Muscle of arm (tissue), 14 donors: ENCODE measurements around the gene DBNDD1. TPM values are rescaled to one million over a fixed set of nuclear protein-coding genes. Genes with fewer than 3 reads are reported as not detected.
"Not testable (repeated sequence)": the region's sequence is repeated elsewhere in the genome, so short reads cannot be mapped to it uniquely, and the experiment has no call there.

Experiments
- DNase-seq: peaks from one replicate; pipeline ENCODE4 v3.0.0-alpha.2; 2013
- long read RNA-seq, 11 donors: transcript quantifications; one replicate each; lab custom pipeline, GENCODE V29; 2026
- polyA plus RNA-seq, 12 donors: library from polyadenylated mRNA; unstranded; fragments of 120-200 nt; gene quantifications; one replicate each; pipeline ENCODE4 v1.2.1, GENCODE V29; 2013; ENCODE audit not compliant: insufficient read length in 12 of 12

The DBNDD1 gene, protein sequence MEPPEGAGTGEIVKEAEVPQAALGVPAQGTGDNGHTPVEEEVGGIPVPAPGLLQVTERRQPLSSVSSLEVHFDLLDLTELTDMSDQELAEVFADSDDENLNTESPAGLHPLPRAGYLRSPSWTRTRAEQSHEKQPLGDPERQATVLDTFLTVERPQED
- 10 to 100 TPM in 2 of 12 donors, 1 to 10 TPM in 9, not detected in 1; 5.1 to 13.4 (median 8.9) TPM for polyA plus RNA-seq
- long read RNA-seq, donor 1, transcript DBNDD1-207 (1 exons, 2,889 nt): major isoform, 9 of 12 reads
- long read RNA-seq, donor 1, partial matches to known transcripts: 0 of 12 reads
- long read RNA-seq, donor 1, other reads (novel, unspliced or antisense): 0 of 12 reads
- long read RNA-seq, donor 2, transcript DBNDD1-207 (1 exons, 2,889 nt): major isoform, 6 of 13 reads
- long read RNA-seq, donor 2, transcript DBNDD1-201 (4 exons, 2,079 nt): minor isoform, 5 of 13 reads
- long read RNA-seq, donor 2, partial matches to known transcripts: 0 of 13 reads
- long read RNA-seq, donor 2, other reads (novel, unspliced or antisense): 0 of 13 reads
- long read RNA-seq, donor 3, partial matches to known transcripts: 0 of 5 reads
- long read RNA-seq, donor 3, other reads (novel, unspliced or antisense): 0 of 5 reads
- long read RNA-seq, donor 4, transcript DBNDD1-201 (4 exons, 2,079 nt): major isoform, 6 of 10 reads
- long read RNA-seq, donor 4, partial matches to known transcripts: 0 of 10 reads
- long read RNA-seq, donor 4, other reads (novel, unspliced or antisense): 0 of 10 reads
- long read RNA-seq, donor 5, partial matches to known transcripts: 0 of 7 reads
- long read RNA-seq, donor 5, other reads (novel, unspliced or antisense): 0 of 7 reads
- long read RNA-seq, donor 6, partial matches to known transcripts: 0 of 4 reads
- long read RNA-seq, donor 6, other reads (novel, unspliced or antisense): 0 of 4 reads
- long read RNA-seq, donor 7, partial matches to known transcripts: 0 of 2 reads
- long read RNA-seq, donor 7, other reads (novel, unspliced or antisense): 0 of 2 reads
- long read RNA-seq, donor 8, transcript DBNDD1-201 (4 exons, 2,079 nt): major isoform, 5 of 9 reads
- long read RNA-seq, donor 8, partial matches to known transcripts: 0 of 9 reads
- long read RNA-seq, donor 8, other reads (novel, unspliced or antisense): 0 of 9 reads
- long read RNA-seq, donor 9, partial matches to known transcripts: 0 of 5 reads
- long read RNA-seq, donor 9, other reads (novel, unspliced or antisense): 0 of 5 reads
- long read RNA-seq, donor 10, partial matches to known transcripts: 0 of 3 reads
- long read RNA-seq, donor 10, other reads (novel, unspliced or antisense): 0 of 3 reads
- long read RNA-seq, donor 11, transcript DBNDD1-201 (4 exons, 2,079 nt): major isoform, 6 of 8 reads
- long read RNA-seq, donor 11, partial matches to known transcripts: 0 of 8 reads
- long read RNA-seq, donor 11, other reads (novel, unspliced or antisense): 0 of 8 reads

DNA sequence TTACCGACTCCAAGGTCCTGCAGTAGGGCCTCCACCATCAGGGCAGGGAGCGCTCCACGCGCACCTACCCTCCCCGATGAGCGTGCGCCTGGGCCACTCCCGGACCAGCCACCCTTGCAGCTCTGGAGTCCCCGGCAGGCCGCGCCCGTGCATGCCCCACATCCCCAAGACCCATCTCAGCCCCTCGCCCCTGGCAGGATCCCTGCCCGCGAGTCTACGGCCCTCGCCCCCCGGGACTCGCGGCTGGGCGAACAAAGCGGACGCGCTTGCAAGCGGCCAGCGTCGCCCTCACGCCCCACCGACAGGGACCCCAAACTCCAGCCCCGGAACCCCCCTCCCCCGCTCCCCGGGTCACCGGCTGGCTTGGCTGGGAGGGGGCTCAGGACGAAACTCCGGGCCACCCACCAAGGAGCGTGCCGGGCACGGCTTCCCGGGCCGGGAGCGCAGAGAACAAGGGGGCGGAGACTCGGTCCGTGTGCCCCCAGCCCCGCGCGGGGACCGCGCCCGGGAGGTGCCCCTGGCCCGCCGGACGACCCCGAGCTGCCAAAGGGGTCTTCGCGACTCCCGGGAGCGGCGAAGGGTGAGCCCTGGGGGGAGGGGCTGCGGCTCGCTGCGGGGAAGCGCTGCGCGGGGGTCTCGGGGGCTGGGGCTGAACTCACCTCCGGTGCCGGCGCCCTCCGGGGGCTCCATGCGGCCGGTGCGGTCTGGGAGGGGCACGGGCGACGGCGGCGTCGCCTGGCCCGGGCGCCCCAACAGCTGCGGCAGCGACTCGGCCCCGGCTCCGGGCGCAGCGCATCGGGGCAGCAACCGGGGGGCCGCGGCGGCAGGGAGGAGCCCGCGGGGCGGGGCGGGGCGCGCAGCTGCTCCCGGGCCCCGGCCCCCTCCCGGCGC is at the start of gene DBNDD1:
TSS of gene DBNDD1 (minus strand) at position 805 of the 891 bp plus-strand sequence. CDS start at position 690, 115 bp downstream.
- DNase-seq: no peak

DNA sequence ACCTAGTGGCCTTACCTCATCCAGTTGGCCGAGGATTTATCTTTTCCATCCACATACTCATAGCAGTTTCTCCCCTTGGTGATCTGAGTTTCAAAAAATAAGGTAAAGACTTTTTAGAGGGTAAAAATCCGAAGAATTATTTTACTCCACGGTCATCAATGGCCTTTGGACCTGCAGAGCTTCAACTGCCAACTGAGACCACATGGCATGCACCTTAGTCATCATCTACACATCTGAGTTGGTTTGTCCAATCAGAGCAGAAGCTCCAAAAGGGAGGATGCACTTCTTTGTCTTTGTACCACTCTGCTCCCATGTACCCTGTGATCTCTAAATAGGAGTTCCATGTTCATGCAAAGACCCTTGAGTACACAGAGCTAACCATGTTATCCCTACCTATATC is 42.2 kb upstream of the DBNDD1 start:
- DNase-seq: no peak

DNA sequence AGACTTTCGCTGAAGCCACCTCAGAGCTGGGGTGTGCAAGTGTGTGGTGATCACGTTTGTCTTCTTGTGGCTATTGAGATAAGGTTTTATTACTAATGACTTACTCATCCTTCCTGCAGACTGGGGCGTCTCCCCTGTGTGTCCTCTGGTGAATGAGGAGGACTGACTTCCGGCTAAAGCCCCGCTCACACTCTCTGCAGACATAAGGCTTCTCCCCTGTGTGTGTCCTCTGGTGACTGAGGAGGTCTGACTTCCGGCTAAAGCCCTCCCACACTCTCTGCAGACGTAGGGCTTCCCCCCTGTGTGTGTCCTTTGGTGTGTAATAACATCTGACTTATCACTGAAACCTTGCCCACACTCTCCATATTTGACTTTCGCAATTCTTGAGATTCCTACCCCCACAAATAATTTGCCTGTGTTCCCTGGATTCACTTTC is 38.5 kb upstream of the DBNDD1 start:
- DNase-seq: no peak

DNA sequence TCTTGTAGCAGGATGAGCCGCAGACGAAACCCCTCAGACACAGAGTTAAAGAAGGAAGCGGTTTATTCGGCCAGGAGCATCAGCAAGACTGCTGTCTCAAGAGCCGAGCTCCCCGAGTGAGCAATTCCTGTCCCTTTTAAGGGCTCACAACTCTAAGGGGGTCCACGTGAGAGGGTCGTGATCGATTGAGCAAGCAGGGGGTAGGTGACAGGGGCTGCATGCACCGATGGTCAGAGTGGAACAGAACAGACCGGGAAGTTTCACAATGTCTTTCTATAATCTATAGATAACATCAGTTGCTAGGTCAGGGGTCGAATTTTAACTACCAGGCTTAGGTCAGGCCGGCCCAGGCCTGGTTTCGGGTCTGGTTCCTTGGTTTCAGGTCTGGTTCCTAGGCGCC is 37.3 kb upstream of the DBNDD1 start:
- DNase-seq: not testable (repeated sequence)

DNA sequence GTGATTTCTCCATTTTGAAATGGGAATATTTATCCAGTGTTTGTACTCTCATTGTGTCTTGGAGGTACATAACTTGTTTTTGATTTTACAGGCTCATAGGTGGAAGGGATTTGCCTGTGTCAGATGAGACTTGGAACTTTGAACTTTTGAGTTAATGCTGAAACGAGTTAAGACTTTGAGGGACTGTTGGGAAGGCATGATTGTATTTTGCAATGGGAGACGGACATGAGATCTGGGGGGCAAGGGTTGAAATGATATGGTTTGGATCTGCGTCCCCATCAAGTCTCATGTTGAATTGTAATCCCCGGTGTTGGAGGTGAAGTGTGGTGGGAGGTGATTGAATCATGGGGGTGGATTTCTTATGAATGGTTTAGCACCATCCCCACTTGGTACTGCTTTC is 36.1 kb upstream of the DBNDD1 start:
- no peak for DNase-seq

DNA sequence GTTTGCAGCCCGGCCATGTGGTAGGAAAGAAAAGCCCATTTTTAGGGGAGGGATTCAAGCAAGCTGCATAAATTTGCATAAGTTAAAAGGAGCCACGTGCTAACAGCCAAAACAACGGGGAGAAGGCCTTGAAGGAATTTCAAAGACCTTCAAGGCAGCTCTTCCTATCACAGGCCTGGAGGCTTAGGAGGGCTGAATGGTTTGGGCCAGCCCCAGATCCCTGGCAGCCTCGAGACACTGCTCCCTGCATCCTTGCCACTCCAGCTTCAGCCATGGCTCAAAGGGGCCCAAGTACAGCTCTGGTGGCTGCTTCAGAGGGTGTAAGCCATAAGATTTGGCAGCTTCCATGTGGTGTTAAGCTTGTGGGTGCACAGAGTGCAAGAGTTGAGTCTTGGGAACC is 35.3 kb upstream of the DBNDD1 start:
- no peak for DNase-seq

DNA sequence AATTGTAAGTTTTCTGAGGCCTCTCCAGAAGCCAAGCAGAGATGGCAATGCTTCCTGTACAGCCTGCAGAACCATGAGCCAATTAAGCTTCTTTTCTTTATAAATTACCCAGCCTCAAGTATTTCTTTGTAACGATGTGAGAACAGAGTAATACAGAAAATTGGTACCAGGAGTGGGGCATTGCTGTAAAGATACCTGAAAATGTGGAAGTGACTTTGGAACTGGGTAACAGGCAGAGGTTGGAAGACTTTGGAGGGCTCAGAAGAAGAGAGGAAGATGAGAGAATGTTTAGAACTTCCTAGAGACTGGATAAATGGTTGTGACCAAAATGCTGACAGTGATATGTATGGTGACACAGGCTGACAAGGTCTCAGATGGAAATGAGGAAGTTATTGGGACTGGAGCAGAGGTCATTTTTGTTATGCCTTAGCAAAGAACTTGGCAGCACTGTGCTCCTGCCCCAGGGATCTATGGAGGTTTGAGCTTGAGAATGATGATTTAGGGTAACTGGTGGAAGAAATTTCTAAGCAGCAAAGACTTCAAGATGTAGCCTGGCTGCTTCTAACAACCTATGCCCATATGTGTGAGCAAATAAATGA is 34.7 kb upstream of the DBNDD1 start:
- DNase-seq: no peak

DNA sequence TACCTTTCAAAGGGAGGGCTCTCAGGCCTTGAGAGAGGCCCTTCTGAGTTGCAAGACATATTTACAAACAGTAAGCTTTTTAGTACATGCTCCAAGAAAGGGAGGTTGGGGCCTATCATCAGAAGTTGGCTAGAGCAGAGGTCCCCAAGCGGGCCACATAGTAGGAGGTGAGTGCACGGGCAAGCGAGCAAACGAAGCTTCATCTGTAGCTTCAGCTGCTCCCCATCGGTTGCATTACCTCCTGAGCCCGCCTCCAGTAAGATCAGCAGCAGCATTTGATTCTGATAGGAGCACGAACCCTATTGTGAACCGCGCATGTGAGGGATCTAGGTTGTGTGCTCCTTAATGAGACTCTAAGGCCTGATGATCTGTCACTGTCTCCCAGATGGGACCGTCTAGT is 31.7 kb upstream of the DBNDD1 start:
- no peak for DNase-seq

DNA sequence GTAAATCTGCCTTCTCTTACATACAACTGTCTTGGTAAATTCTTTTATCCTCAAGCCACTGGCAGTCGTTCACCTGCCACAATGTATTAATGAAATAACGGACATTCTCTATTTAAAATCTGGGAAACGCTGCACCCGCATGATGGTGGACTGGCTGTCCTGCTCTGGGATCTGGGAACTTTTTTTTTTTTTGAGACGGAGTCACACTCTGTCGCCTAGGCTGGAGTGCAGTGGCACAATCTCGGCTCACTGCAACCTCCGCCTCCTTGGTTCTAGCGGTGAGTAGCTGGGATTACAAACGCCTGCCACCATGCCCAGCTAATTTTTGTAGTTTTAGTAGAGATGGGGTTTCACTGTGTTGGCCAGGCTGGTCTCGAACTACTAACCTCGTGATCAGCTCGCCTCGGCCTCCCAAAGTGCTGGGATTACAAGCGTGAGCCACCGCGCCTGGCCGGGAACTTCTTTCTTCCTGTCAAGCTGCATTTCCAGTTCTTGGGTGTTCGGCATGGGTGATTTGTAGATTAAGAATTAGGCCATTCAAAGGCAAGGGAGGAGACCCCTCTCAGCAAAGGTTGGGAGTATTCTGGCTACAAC is 29.6 kb upstream of the DBNDD1 start:
- no peak for DNase-seq

DNA sequence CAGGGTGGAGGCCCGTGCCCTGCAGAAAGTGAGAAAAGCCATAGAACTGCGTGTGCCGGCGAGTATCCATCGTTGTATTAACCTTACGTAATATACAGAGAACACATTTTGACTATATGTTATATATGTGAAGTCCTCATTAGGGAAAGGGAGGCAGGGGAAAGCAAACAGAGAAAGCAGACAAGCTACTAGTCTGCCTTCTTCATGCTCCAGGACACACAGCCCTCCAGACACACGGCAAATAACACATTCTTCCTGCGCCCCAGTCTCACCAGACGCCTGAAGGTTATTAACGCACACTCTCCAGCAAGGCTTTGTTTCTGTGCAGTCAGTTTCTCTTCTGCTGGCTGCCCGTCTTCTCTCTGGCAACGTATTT is 29.1 kb upstream of the DBNDD1 start:
- no peak for DNase-seq

DNA sequence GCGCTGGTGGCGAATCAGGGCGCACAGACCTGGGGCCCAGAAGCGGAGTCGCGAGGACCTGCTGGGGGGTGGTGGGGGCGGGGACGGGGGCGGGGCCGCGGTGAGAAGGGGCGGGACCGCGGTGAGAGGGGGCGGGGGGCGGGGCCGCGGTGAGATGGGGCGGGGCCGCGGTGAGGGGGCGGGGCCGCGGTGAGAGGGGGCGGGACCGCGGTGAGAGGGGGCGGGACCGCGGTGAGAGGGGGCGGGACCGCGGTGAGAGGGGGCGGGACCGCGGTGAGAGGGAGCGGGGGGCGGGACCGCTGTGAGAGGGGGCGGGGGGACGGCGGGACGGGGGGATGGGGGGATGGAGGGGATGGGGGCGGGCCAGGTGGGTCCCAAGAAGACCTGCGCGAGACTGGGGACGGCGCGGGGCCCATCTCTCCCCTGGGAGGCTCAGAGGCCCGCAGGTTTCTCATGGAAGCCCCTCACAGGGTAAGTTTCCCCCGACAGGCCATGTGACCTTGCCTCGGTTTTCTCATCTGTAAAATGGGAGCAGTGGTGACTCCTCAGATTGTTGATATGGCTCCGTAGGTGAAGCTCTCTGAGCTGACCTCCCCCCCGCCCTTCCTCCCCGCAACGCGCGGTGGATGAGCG is 28.6 kb upstream of the DBNDD1 start:
- DNase-seq: no peak

DNA sequence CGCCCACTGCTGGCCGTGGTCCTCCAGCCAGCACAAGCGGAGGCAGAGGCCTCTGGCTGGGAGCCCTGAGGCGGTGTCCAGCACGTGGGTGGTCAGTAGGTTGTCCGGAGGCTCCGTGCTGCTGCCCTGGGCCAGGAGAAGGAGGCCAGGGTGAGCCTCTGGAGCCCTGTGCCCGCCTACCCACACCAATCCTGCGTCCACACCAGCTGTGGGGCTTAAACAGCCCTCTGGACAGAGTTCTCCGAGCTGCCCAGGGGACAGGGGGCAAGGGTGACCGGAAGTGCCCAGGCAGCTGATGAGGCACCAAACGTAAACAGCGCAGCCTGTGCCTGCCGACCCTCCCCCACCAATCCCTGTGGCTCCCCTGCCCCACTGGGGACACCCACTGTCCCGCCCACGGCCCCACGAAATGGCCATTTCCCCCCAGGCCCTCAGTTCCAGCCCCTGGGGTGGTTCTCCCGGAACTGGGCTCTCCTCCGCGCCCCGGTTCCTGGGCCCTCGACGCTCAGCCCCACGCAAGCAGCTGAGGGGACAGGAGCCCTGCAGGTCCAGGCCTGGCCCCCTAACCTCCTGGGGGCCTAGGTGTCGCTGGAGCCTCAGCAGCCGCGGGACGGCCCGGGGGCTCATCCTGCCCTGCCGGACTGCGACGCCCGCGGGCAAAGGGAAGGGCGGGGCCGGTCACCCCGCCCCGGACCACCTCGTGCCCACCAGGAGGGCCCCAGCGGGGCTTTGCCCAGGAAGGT is 27.9 kb upstream of the DBNDD1 start:
- no peak for DNase-seq

DNA sequence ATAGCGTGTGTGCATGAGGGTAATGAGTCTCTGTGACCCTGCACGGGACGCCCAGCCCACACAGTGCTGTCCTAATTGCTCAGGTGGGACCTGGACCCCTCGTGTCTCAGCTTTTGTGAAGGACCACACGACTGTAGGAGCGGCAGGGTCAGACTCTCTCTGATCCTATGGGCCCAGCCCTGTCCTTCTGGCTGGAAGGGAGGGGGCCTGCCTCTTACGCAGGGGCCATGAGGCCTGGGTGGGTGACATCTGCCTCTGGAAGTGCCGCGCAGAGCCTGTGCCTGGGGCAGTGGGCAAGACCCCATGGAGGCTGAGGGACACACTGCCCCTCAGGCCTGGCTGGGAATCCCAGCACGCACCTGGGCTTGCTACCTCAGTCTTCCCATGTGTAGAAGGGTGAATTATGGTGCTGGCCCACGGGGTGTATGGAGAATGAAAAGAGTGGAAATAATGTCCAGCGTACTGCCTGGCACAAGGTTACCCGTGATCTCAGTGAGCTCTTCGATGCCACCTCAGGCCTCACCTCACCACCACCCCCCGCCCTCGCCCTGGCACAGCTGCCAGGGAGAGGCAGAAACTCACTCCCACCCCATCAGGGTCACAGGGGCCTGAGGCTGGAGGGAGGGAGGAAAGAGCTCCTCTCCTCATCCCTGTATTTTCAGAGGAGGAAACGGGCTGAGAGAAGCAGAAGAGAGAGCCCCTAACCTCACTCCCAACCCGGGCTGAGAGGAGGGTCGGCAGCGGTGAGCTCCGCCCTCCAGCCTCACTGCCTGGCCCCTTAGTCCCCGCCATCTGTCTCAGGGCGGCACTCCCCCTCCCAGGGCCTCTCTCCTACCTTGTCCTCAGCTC is 27.1 kb upstream of the DBNDD1 start:
- DNase-seq: no peak

DNA sequence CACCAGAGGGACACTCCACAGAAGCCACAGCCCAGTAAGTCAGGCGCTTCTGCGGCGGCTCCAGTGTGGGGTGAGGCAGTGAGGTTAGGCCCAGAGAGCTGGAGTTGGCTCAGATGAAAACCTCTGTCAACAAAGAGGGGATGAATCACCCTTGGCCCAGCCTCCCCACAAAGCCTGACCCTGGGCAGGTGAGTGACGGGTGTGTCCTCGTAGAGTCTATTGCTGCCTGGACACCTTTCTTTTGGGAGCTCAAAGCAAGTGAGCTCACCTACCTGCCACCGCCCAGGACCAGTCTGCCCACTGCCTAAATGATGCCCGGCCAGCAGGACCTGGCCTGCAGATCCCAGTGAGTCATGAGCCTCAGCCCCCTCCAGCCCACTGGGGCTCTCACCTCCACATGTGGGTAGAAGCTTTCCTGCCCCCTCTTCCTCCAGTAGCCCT is 24.9 kb upstream of the DBNDD1 start:
- DNase-seq: no peak

DNA sequence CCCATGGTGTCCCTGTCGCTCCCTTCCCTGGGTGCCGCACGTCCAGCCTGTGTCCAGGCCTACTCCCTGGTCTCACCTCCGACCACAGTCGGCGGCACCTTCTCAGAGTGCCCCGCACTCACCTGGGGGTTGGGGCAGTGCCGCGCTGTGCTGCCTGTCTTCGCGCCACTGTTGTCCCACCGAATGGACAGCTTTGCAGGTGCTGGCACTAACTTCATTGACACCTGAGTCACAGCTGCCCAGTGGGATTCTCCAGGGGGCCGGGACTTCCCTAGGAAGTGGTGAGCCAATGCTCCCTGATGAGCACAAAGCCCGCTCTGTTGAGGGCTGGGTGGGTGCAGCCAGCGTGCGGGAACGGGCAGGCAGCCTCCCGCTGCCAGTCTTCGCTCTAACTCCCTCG is 24.3 kb upstream of the DBNDD1 start:
- no peak for DNase-seq

DNA sequence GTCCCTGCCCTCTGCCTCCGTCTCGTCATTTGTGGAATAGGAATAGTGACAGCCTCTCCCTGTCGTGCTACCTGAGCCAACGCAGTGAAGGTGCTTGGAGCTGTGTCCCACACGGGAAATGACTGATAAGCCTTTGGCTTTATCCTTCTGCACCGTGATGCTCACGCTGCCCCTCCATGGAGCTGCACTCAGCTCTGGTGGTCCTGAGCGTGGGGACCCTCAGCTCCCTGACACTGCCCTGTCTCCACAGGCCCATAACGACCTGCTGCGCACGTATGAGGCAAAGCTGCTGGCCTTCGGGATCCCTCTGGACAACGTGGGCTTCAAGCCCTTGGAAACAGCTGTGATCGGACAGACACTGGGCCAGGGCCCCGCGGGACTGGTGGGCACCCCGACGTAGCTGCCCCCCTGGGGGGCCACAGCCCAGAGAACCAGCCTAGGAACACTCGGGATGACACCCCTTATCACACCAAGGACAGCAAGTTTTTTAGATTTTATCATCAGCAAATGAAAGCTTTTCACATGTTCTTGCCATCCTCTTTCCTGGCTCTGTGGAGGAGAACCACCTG is 23.8 kb upstream of the DBNDD1 start:
- no peak for DNase-seq

DNA sequence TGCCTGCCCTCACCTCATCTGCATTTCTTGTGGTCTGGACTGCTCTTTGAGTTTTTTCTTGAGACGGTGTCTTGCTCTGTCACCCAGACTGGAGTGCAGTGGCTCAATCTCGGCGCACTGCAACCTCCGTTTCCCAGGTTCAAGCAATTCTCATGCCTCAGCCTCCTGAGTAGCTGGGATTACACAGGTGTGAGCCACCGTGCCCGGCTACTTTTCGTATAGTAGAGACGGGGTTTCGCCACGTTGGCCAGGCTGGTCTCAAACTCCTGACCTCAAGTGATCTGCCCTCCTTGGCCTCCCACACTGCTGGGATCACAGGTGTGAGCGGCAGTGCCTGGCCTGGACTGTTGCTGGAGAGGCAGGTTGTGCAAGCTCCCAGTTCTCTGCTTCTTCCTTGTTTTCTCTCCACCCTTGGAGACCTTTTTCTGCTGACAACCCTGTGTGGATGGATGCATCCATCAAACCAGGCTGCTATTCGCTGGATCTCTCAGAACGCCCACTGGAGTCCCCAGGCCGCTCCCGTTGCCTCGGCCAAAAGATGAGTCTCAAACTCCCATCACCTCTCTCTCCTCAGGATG is 22.7 kb upstream of the DBNDD1 start:
- DNase-seq: no peak
